Mesendoderm (in vitro differentiated cells): Measurements from ENCODE around the gene PTPRD.

Experiments used
- DNase-seq: peaks from one replicate; pipeline ENCODE4 v3.0.0; 2013
- H2AK5ac ChIP-seq: 2 replicates; pipeline ENCODE4 v1.6.1; 2013; ENCODE audit warnings: low read length, inconsistent platforms
- H2BK120ac ChIP-seq: 2 replicates; pipeline ENCODE4 v1.6.1; 2013; ENCODE audit warnings: low read depth, mild to moderate bottlenecking, low read length, moderate library complexity, mixed read lengths
- H2BK15ac ChIP-seq: replicated peaks from 2 replicates; pipeline ENCODE4 v1.6.1; 2013; ENCODE audit warnings: low read depth, mild to moderate bottlenecking, moderate library complexity
- H2BK5ac ChIP-seq: 2 replicates; pipeline ENCODE4 v1.6.1; 2013; ENCODE audit warnings: low read length, inconsistent platforms
- H3K18ac ChIP-seq: 2 replicates; pipeline ENCODE4 v1.6.1; 2013; ENCODE audit warnings: mild to moderate bottlenecking, low read length, mixed read lengths
- H3K23ac ChIP-seq: one replicate; pipeline ENCODE4 v1.6.1; 2013; ENCODE audit warnings: low read length
- H3K27ac ChIP-seq: 2 replicates; pipeline ENCODE4 v1.5.1; 2013; ENCODE audit warnings: low read depth, mild to moderate bottlenecking, inconsistent platforms, low read length, moderate library complexity
- H3K27me3 ChIP-seq: 2 replicates; pipeline ENCODE4 v1.6.1; 2013; ENCODE audit warnings: low read length, control low read depth, mild to moderate bottlenecking, inconsistent platforms; ENCODE audit not compliant: insufficient read depth, poor library complexity
- H3K36me3 ChIP-seq: 2 replicates; pipeline ENCODE4 v1.6.1; 2013; ENCODE audit warnings: low read length, inconsistent platforms; ENCODE audit not compliant: control insufficient read depth, insufficient read depth
- H3K4ac ChIP-seq: one replicate; pipeline ENCODE4 v1.6.1; 2013; ENCODE audit warnings: low read depth, mild to moderate bottlenecking, low read length, moderate library complexity
- H3K4me1 ChIP-seq: 2 replicates; pipeline ENCODE4 v1.6.1; 2013; ENCODE audit warnings: low read depth, low read length, inconsistent platforms; ENCODE audit not compliant: control insufficient read depth
- H3K4me2 ChIP-seq: 2 replicates; pipeline ENCODE4 v1.6.1; 2013; ENCODE audit warnings: low read length
- H3K4me3 ChIP-seq: 2 replicates; pipeline ENCODE4 v1.5.1; 2013; ENCODE audit warnings: mild to moderate bottlenecking, low read length
- H3K56ac ChIP-seq: one replicate; pipeline ENCODE4 v1.6.1; 2013; ENCODE audit warnings: low read length
- H3K79me1 ChIP-seq: 2 replicates; pipeline ENCODE4 v1.6.1; 2013; ENCODE audit warnings: low read length, inconsistent platforms
- H3K79me2 ChIP-seq: 2 replicates; pipeline ENCODE4 v1.6.1; 2013; ENCODE audit warnings: mild to moderate bottlenecking, low read length; ENCODE audit not compliant: control insufficient read depth, insufficient read depth
- H3K9ac ChIP-seq: 2 replicates; pipeline ENCODE4 v1.6.1; 2013; ENCODE audit warnings: low read length, inconsistent platforms
- H4K5ac ChIP-seq: one replicate; pipeline ENCODE4 v1.6.1; 2013; ENCODE audit warnings: low read length
- H4K8ac ChIP-seq: one replicate; pipeline ENCODE4 v1.6.1; 2013; ENCODE audit warnings: low read depth, mild to moderate bottlenecking, control low read depth, low read length, moderate library complexity
- WGBS: extraction: QIAGEN DNeasy Blood & Tissue Kit; methylation state at CpG from one replicate; pipeline ENCODE4 v1.1.7; 2013; ENCODE audit warnings: low lambda C conversion rate, missing lambda C conversion rate; ENCODE audit not compliant: insufficient coverage; ENCODE audit errors: extremely low coverage; 5-methylcytosine and 5-hydroxymethylcytosine counted together

Gene PTPRD

GRCh38 chr9:9557804-9558334 is 1054.9 kb downstream of the PTPRD start:
- H3K56ac ChIP-seq, result peak overlapping the region; percentile 12
- H3K18ac ChIP-seq, result no peak overlapping the region
- H2BK120ac ChIP-seq, result no peak overlapping the region
- no peak overlapping the region for H4K8ac ChIP-seq
- no peak overlapping the region for H4K5ac ChIP-seq
- no CpG with 5 or more reads among the region's 5 CpGs for WGBS
- no peak overlapping the region for H2BK5ac ChIP-seq
- H3K79me1 ChIP-seq, result no peaks in the 10 kb centered on the region
- H3K79me2 ChIP-seq, result no peaks in the 10 kb centered on the region
- peak; percentile 60 for DNase-seq
- no peak overlapping the region for H3K4me3 ChIP-seq
- H3K27ac ChIP-seq, result no peak overlapping the region
- H3K9ac ChIP-seq, result no peak overlapping the region
- H3K4ac ChIP-seq, result no peak overlapping the region
- no peak overlapping the region for H3K4me2 ChIP-seq
- H3K23ac ChIP-seq, result no peak overlapping the region
- no peak overlapping the region for H2AK5ac ChIP-seq
- no peak overlapping the region for H2BK15ac ChIP-seq
- no peaks in the 10 kb centered on the region for H3K36me3 ChIP-seq
- no peaks in the 10 kb centered on the region for H3K27me3 ChIP-seq
- peaks cover 2% of the 10 kb centered on the region for H3K4me1 ChIP-seq

GRCh38 chr9:9556865-9557803 is 1055.7 kb downstream of the PTPRD start:
- WGBS, result no CpG with 5 or more reads among the region's 4 CpGs
- H2BK120ac ChIP-seq, result no peak overlapping the region
- no peak overlapping the region for H2BK5ac ChIP-seq
- no peak overlapping the region for H4K8ac ChIP-seq
- H3K4me3 ChIP-seq, result no peak overlapping the region
- peaks cover 2% of the 10 kb centered on the region for H3K4me1 ChIP-seq
- H3K36me3 ChIP-seq, result no peaks in the 10 kb centered on the region
- H3K27ac ChIP-seq, result no peak overlapping the region
- H3K56ac ChIP-seq, result no peak overlapping the region
- H3K79me1 ChIP-seq, result no peaks in the 10 kb centered on the region
- DNase-seq, result peak; percentile 82
- no peak overlapping the region for H2BK15ac ChIP-seq
- H3K4ac ChIP-seq, result no peak overlapping the region
- H4K5ac ChIP-seq, result no peak overlapping the region
- no peak overlapping the region for H3K18ac ChIP-seq
- H3K27me3 ChIP-seq, result no peaks in the 10 kb centered on the region
- no peaks in the 10 kb centered on the region for H3K79me2 ChIP-seq
- no peak overlapping the region for H2AK5ac ChIP-seq
- H3K9ac ChIP-seq, result no peak overlapping the region
- H3K4me2 ChIP-seq, result no peak overlapping the region
- H3K23ac ChIP-seq, result no peak overlapping the region

GRCh38 chr9:9552665-9553064 is 1060.1 kb downstream of the PTPRD start:
- H2BK5ac ChIP-seq, result no peak overlapping the region
- H3K4me1 ChIP-seq, result peaks cover 2% of the 10 kb centered on the region
- no peaks in the 10 kb centered on the region for H3K36me3 ChIP-seq
- H3K56ac ChIP-seq, result no peak overlapping the region
- WGBS, result no CpG with 5 or more reads among the region's 2 CpGs
- no peak overlapping the region for H2BK15ac ChIP-seq
- H3K4ac ChIP-seq, result no peak overlapping the region
- no peak overlapping the region for H3K18ac ChIP-seq
- no peaks in the 10 kb centered on the region for H3K79me1 ChIP-seq
- DNase-seq, result no peak
- H2AK5ac ChIP-seq, result no peak overlapping the region
- H3K27ac ChIP-seq, result no peak overlapping the region
- no peaks in the 10 kb centered on the region for H3K27me3 ChIP-seq
- no peak overlapping the region for H3K4me3 ChIP-seq
- H3K9ac ChIP-seq, result no peak overlapping the region
- H2BK120ac ChIP-seq, result no peak overlapping the region
- no peak overlapping the region for H4K8ac ChIP-seq
- H3K79me2 ChIP-seq, result no peaks in the 10 kb centered on the region
- H3K4me2 ChIP-seq, result no peak overlapping the region
- H4K5ac ChIP-seq, result no peak overlapping the region
- H3K23ac ChIP-seq, result no peak overlapping the region

GRCh38 chr9:9538766-9539165 is 1074.0 kb downstream of the PTPRD start:
- Histone ChIP-seq H3K23ac (no peak overlapping the region), H3K4me3 (no peak overlapping the region), H4K8ac (no peak overlapping the region), H2BK15ac (no peak overlapping the region), H3K9ac (no peak overlapping the region), H4K5ac (no peak overlapping the region), H2AK5ac (no peak overlapping the region), H3K4ac (no peak overlapping the region), H3K27ac (no peak overlapping the region), H3K79me1 (no peaks in the 10 kb centered on the region), H2BK5ac (no peak overlapping the region), H3K4me2 (no peak overlapping the region), H3K4me1 (no peaks in the 10 kb centered on the region), H2BK120ac (no peak overlapping the region), H3K27me3 (no peaks in the 10 kb centered on the region), H3K79me2 (no peaks in the 10 kb centered on the region), H3K56ac (no peak overlapping the region), H3K18ac (no peak overlapping the region), H3K36me3 (no peaks in the 10 kb centered on the region)
- no peak for DNase-seq

GRCh38 chr9:9538356-9538755 is 1074.4 kb downstream of the PTPRD start:
- no peaks in the 10 kb centered on the region for H3K79me1 ChIP-seq
- no peak overlapping the region for H3K23ac ChIP-seq
- no peak overlapping the region for H3K9ac ChIP-seq
- no peaks in the 10 kb centered on the region for H3K36me3 ChIP-seq
- no peaks in the 10 kb centered on the region for H3K4me1 ChIP-seq
- no peak overlapping the region for H2AK5ac ChIP-seq
- H3K56ac ChIP-seq, result no peak overlapping the region
- H3K4me2 ChIP-seq, result no peak overlapping the region
- H2BK15ac ChIP-seq, result no peak overlapping the region
- no peak overlapping the region for H3K18ac ChIP-seq
- no peaks in the 10 kb centered on the region for H3K27me3 ChIP-seq
- no peak for DNase-seq
- no peak overlapping the region for H2BK5ac ChIP-seq
- no peak overlapping the region for H3K27ac ChIP-seq
- no peak overlapping the region for H3K4ac ChIP-seq
- no CpG with 5 or more reads among the region's 4 CpGs for WGBS
- H4K5ac ChIP-seq, result no peak overlapping the region
- no peak overlapping the region for H2BK120ac ChIP-seq
- H4K8ac ChIP-seq, result no peak overlapping the region
- H3K4me3 ChIP-seq, result no peak overlapping the region
- no peaks in the 10 kb centered on the region for H3K79me2 ChIP-seq
